ENCODE data around the gene RPS6KA4.

RPS6KA4 gene

DNA sequence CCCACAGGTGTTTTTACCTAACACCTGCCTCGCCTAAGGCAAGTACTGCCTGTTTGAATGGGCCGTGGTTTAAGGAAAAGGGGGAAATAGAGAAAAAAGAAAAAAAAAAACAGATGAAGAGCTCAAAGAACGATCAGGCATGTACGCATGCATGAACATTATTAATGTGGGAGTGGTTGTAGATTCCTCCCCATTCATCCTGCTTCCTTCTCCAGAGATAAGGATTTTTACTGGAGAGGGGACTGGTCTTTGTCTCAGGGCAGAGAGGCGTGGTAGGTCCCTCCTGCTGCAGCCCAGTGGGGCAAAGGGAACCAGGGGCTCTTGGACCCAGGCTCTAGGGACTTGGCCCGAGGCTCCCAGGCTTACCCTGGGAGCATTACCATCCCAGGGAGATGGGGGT is 23.1 kb downstream of the RPS6KA4 start:
- Histone ChIP-seq H3K4me2 (no peak overlapping the region), H3K27ac (no peak overlapping the region), H4K20me1 (ENCODE audit: insufficient read depth) (no peaks in the 10 kb centered on the region), H3K9ac (no peak overlapping the region), H3K79me2 (ENCODE audit: insufficient read depth, low read depth) (no peaks in the 10 kb centered on the region), H3K4me3 (IDR thresholded peaks at IDR 0.05; ENCODE audit: insufficient read depth, low read depth, low read length) (no peak overlapping the region), H3K27me3 (ENCODE audit: insufficient read depth, low read depth) (peaks cover 55% of the 10 kb centered on the region), H2AFZ (ENCODE audit: low read depth) (no peak overlapping the region), H3K36me3 (ENCODE audit: insufficient read depth) (no peaks in the 10 kb centered on the region), H3K4me1 (ENCODE audit: low read depth, poor library complexity, severe bottlenecking) (no peaks in the 10 kb centered on the region)
- TF ChIP-seq CTCF (conservative IDR thresholded peaks at IDR 0.05; ENCODE audit: low read depth, low read length), result no peak

GRCh38 chr11:64382586-64382985 is 23.6 kb downstream of the RPS6KA4 start:
- Histone ChIP-seq H3K79me2 (ENCODE audit: insufficient read depth, low read depth) (no peaks in the 10 kb centered on the region), H3K27me3 (ENCODE audit: insufficient read depth, low read depth) (peaks cover 60% of the 10 kb centered on the region), H3K36me3 (ENCODE audit: insufficient read depth) (no peaks in the 10 kb centered on the region), H3K4me3 (IDR thresholded peaks at IDR 0.05; ENCODE audit: insufficient read depth, low read depth, low read length) (no peak overlapping the region), H4K20me1 (ENCODE audit: insufficient read depth) (no peaks in the 10 kb centered on the region), H3K4me1 (ENCODE audit: low read depth, poor library complexity, severe bottlenecking) (no peaks in the 10 kb centered on the region), H2AFZ (ENCODE audit: low read depth) (no peak overlapping the region), H3K9ac (no peak overlapping the region), H3K27ac (no peak overlapping the region), H3K4me2 (no peak overlapping the region)
- TF ChIP-seq CTCF (conservative IDR thresholded peaks at IDR 0.05; ENCODE audit: low read depth, low read length), result no peak

- H3K79me2 ChIP-seq (ENCODE audit: insufficient read depth, low read depth), result no peaks in the 10 kb centered on the region
- H3K4me2 ChIP-seq, result no peak overlapping the region
- no peak overlapping the region for H2AFZ ChIP-seq (ENCODE audit: low read depth)
- no peak overlapping the region for H3K4me3 ChIP-seq (IDR thresholded peaks at IDR 0.05; ENCODE audit: insufficient read depth, low read depth, low read length)
- peaks cover 66% of the 10 kb centered on the region for H3K27me3 ChIP-seq (ENCODE audit: insufficient read depth, low read depth)
- H3K9ac ChIP-seq, result no peak overlapping the region
- H3K36me3 ChIP-seq (ENCODE audit: insufficient read depth), result no peaks in the 10 kb centered on the region
- no peak for TF ChIP-seq CTCF (conservative IDR thresholded peaks at IDR 0.05; ENCODE audit: low read depth, low read length)
- no peaks in the 10 kb centered on the region for H4K20me1 ChIP-seq (ENCODE audit: insufficient read depth)
- H3K27ac ChIP-seq, result no peak overlapping the region
- H3K4me1 ChIP-seq (ENCODE audit: low read depth, poor library complexity, severe bottlenecking), result no peaks in the 10 kb centered on the region
These were observed 24.6 kb downstream of the RPS6KA4 start for GRCh38 chr11:64383580-64383979.

- Histone ChIP-seq H3K4me3 (IDR thresholded peaks at IDR 0.05; ENCODE audit: insufficient read depth, low read depth, low read length) (no peak overlapping the region), H3K4me2 (no peak overlapping the region), H3K27me3 (ENCODE audit: insufficient read depth, low read depth) (peaks cover 69% of the 10 kb centered on the region), H3K79me2 (ENCODE audit: insufficient read depth, low read depth) (no peaks in the 10 kb centered on the region), H2AFZ (ENCODE audit: low read depth) (no peak overlapping the region), H3K36me3 (ENCODE audit: insufficient read depth) (no peaks in the 10 kb centered on the region), H3K9ac (no peak overlapping the region), H4K20me1 (ENCODE audit: insufficient read depth) (no peaks in the 10 kb centered on the region), H3K27ac (no peak overlapping the region), H3K4me1 (ENCODE audit: low read depth, poor library complexity, severe bottlenecking) (no peaks in the 10 kb centered on the region)
- TF ChIP-seq CTCF (conservative IDR thresholded peaks at IDR 0.05; ENCODE audit: low read depth, low read length), result no peak
These were observed 25.2 kb downstream of the RPS6KA4 start for GRCh38 chr11:64384028-64384737.
